ENCODE data around the gene FGFRL1. TPM values are rescaled to one million over a fixed set of nuclear protein-coding genes. Genes with fewer than 3 reads are reported as not detected.

Gene FGFRL1
- polyA plus RNA-seq, 1 donor (not counting 4 experiments of a cell fraction or from before 2014, with no cell fraction given) = 2.8 TPM

GRCh38 chr4:970046-970745 lies 41.2 kb upstream of the FGFRL1 start:
- FAIRE-seq = no peak
- Histone ChIP-seq H2AFZ (ENCODE audit: control insufficient read depth, low read length) (no peak overlapping the region), H3K9me3 (ENCODE audit: control insufficient read depth, low read depth, low read length) (no peaks in the 10 kb centered on the region), H3K79me2 (ENCODE audit: control insufficient read depth, insufficient read depth, low read length) (no peaks in the 10 kb centered on the region), H3K4me2 (ENCODE audit: control insufficient read depth, extremely low read depth, insufficient read depth, low read depth, low read length) (no peak overlapping the region), H3K9ac (ENCODE audit: control insufficient read depth, extremely low read depth, insufficient read depth, low read length) (no peak overlapping the region), H3K4me3 (ENCODE audit: control insufficient read depth in 2 of 3, extremely low read depth in 1 of 3, insufficient read depth in 2 of 3, low read depth in 1 of 3, low read length in 3 of 3) (no peak overlapping the region), H3K9me1 (ENCODE audit: control insufficient read depth, extremely low read depth, insufficient read depth, low read length) (no peaks in the 10 kb centered on the region), H4K20me1 (ENCODE audit: control insufficient read depth, extremely low read depth, insufficient read depth, low read length) (peaks cover 3% of the 10 kb centered on the region), H3K27me3 (ENCODE audit: control insufficient read depth, extremely low read depth, insufficient read depth, low read length) (peaks cover 5% of the 10 kb centered on the region), H3K4me1 (ENCODE audit: control insufficient read depth, extremely low read depth, insufficient read depth, low read length) (peaks cover 19% of the 10 kb centered on the region), H3K36me3 (ENCODE audit: control insufficient read depth in 2 of 2, extremely low read depth in 1 of 2, insufficient read depth in 2 of 2, low read length in 2 of 2) (peaks cover 3 to 8% of the 10 kb centered on the region in 2 experiments), H3K27ac (ENCODE audit: control insufficient read depth, insufficient read depth, low read length) (no peak overlapping the region)
- no peak for DNase-seq (ENCODE audit: low read depth, low spot score)
- dilution Hi-C loops (cut with MboI; ENCODE audit: extremely low pct_ligation_motif_present, low sequenced_read_pairs) = no loop called here
- no peak for TF ChIP-seq CTCF (optimal IDR thresholded peaks at IDR 0.05 in 1 of 3, IDR thresholded peaks at IDR 0.05 in 1 of 3, conservative IDR thresholded peaks at IDR 0.05 in 1 of 3; ENCODE audit: extremely low read depth in 1 of 3, insufficient read depth in 2 of 3, low read length in 3 of 3)
- TF ChIP-seq EZH2 (IDR thresholded peaks at IDR 0.05; ENCODE audit: low read length) = no peak

- no peaks in the 10 kb centered on the region for H3K9me1 ChIP-seq (ENCODE audit: control insufficient read depth, extremely low read depth, insufficient read depth, low read length)
- H3K9ac ChIP-seq (ENCODE audit: control insufficient read depth, extremely low read depth, insufficient read depth, low read length) = no peak overlapping the region
- DNase-seq (ENCODE audit: low read depth, low spot score) (no peak), FAIRE-seq (no peak)
- dilution Hi-C loops (cut with MboI; ENCODE audit: extremely low pct_ligation_motif_present, low sequenced_read_pairs) = no loop called here
- peaks cover 19% of the 10 kb centered on the region for H3K4me1 ChIP-seq (ENCODE audit: control insufficient read depth, extremely low read depth, insufficient read depth, low read length)
- H3K27me3 ChIP-seq (ENCODE audit: control insufficient read depth, extremely low read depth, insufficient read depth, low read length) = peaks cover 5% of the 10 kb centered on the region
- no peak overlapping the region for H3K27ac ChIP-seq (ENCODE audit: control insufficient read depth, insufficient read depth, low read length)
- H4K20me1 ChIP-seq (ENCODE audit: control insufficient read depth, extremely low read depth, insufficient read depth, low read length) = peaks cover 3% of the 10 kb centered on the region
- no peak overlapping the region for H3K4me3 ChIP-seq (ENCODE audit: control insufficient read depth in 2 of 3, extremely low read depth in 1 of 3, insufficient read depth in 2 of 3, low read depth in 1 of 3, low read length in 3 of 3)
- H2AFZ ChIP-seq (ENCODE audit: control insufficient read depth, low read length) = no peak overlapping the region
- TF ChIP-seq EZH2 (IDR thresholded peaks at IDR 0.05; ENCODE audit: low read length) (no peak), CTCF (optimal IDR thresholded peaks at IDR 0.05 in 1 of 3, IDR thresholded peaks at IDR 0.05 in 1 of 3, conservative IDR thresholded peaks at IDR 0.05 in 1 of 3; ENCODE audit: extremely low read depth in 1 of 3, insufficient read depth in 2 of 3, low read length in 3 of 3) (no peak)
- H3K4me2 ChIP-seq (ENCODE audit: control insufficient read depth, extremely low read depth, insufficient read depth, low read depth, low read length) = peak overlapping the region; percentile 80
- no peaks in the 10 kb centered on the region for H3K79me2 ChIP-seq (ENCODE audit: control insufficient read depth, insufficient read depth, low read length)
- peaks cover 0 to 2% of the 10 kb centered on the region in 2 experiments for H3K36me3 ChIP-seq (ENCODE audit: control insufficient read depth in 2 of 2, extremely low read depth in 1 of 2, insufficient read depth in 2 of 2, low read length in 2 of 2)
- H3K9me3 ChIP-seq (ENCODE audit: control insufficient read depth, low read depth, low read length) = no peaks in the 10 kb centered on the region
These were observed 40.4 kb upstream of the FGFRL1 start for GRCh38 chr4:970854-971520.

Measured in keratinocyte (primary cell).